Ishikawa (cell line): ENCODE data around the gene PIMREG.

Experiments used
- CEBPB ChIP-seq: IDR thresholded peaks from 2 replicates; pipeline ENCODE4 v1.6.1; 2012
- CREB1 ChIP-seq: IDR thresholded peaks from 2 replicates; pipeline ENCODE4 v1.6.1; 2012; ENCODE audit warnings: low read depth
- EGR1 ChIP-seq: IDR thresholded peaks from 2 replicates; pipeline ENCODE4 v1.6.1; 2012
- EP300 ChIP-seq: IDR thresholded peaks from 2 replicates; pipeline ENCODE4 v1.6.1; 2012; ENCODE audit warnings: borderline replicate concordance
- FOXM1 ChIP-seq: IDR thresholded peaks from 2 replicates; pipeline ENCODE4 v1.6.1; 2012; ENCODE audit warnings: low read depth, borderline replicate concordance
- MAX ChIP-seq: IDR thresholded peaks from 2 replicates; pipeline ENCODE4 v1.6.1; 2012
- NFIC ChIP-seq: IDR thresholded peaks from 2 replicates; pipeline ENCODE4 v1.6.1; 2012
- RAD21 ChIP-seq: IDR thresholded peaks from 2 replicates; pipeline ENCODE4 v1.6.1; 2012; ENCODE audit warnings: low read depth
- REST ChIP-seq: IDR thresholded peaks from 2 replicates; pipeline ENCODE4 v1.6.1; 2012; ENCODE audit warnings: low read depth, mild to moderate bottlenecking
- TAF1 ChIP-seq: IDR thresholded peaks from 2 replicates; pipeline ENCODE4 v1.6.1; 2012; ENCODE audit warnings: low read depth, mild to moderate bottlenecking
- TCF12 ChIP-seq: IDR thresholded peaks from 2 replicates; pipeline ENCODE4 v1.6.1; 2012; ENCODE audit warnings: low read depth
- TEAD4 ChIP-seq: IDR thresholded peaks from 2 replicates; pipeline ENCODE4 v1.6.1; 2012
- USF1 ChIP-seq: IDR thresholded peaks from 2 replicates; pipeline ENCODE4 v1.6.1; 2012
- YY1 ChIP-seq: IDR thresholded peaks from 2 replicates; pipeline ENCODE4 v1.6.1; 2012; ENCODE audit warnings: low read depth
- ZBTB7A ChIP-seq: IDR thresholded peaks from 2 replicates; pipeline ENCODE4 v1.6.1; 2012; ENCODE audit warnings: low read depth

The PIMREG gene

GRCh38 chr17:6422654-6423241, 21.5 kb upstream of the PIMREG start:
- TF ChIP-seq ZBTB7A (no peak), REST (no peak), EGR1 (no peak), MAX (no peak), FOXM1 (no peak), NFIC (no peak), EP300 (no peak), RAD21 (no peak), TEAD4 (no peak), TAF1 (no peak), CREB1 (no peak), CEBPB (no peak), YY1 (no peak), TCF12 (no peak)

- TF ChIP-seq CREB1 = no peak
- no peak for TF ChIP-seq TCF12
- no peak for TF ChIP-seq RAD21
- no peak for TF ChIP-seq MAX
- TF ChIP-seq NFIC = no peak
- no peak for TF ChIP-seq ZBTB7A
- TF ChIP-seq TEAD4 = no peak
- TF ChIP-seq TAF1 = no peak
- no peak for TF ChIP-seq YY1
- TF ChIP-seq REST = no peak
- no peak for TF ChIP-seq USF1
- no peak for TF ChIP-seq CEBPB
- TF ChIP-seq FOXM1 = no peak
- TF ChIP-seq EP300 = no peak
- TF ChIP-seq EGR1 = no peak
Measured at GRCh38 chr17:6423931-6424330, 20.3 kb upstream of the PIMREG start.

- TF ChIP-seq FOXM1 = no peak
- TF ChIP-seq TEAD4 = no peak
- TF ChIP-seq USF1 = no peak
- no peak for TF ChIP-seq TAF1
- TF ChIP-seq CEBPB = no peak
- no peak for TF ChIP-seq REST
- no peak for TF ChIP-seq MAX
- no peak for TF ChIP-seq EP300
- TF ChIP-seq TCF12 = no peak
- TF ChIP-seq EGR1 = no peak
- no peak for TF ChIP-seq CREB1
- TF ChIP-seq RAD21 = no peak
- no peak for TF ChIP-seq NFIC
- TF ChIP-seq YY1 = no peak
Measured at GRCh38 chr17:6425407-6425806, 18.8 kb upstream of the PIMREG start.

- TF ChIP-seq TEAD4 (no peak), EGR1 (no peak), RAD21 (no peak), TCF12 (no peak), YY1 (no peak), MAX (no peak), USF1 (no peak), ZBTB7A (no peak), CEBPB (no peak), EP300 (no peak), TAF1 (no peak), CREB1 (no peak), FOXM1 (no peak), NFIC (no peak), REST (no peak)
Measured at GRCh38 chr17:6426356-6427101, 17.7 kb upstream of the PIMREG start.
